PC-3 (cell line): Measurements from ENCODE around the gene NBAS. TPM values are rescaled to one million over a fixed set of nuclear protein-coding genes. Genes with fewer than 3 reads are reported as not detected.
"Not testable (repeated sequence)": the region's sequence is repeated elsewhere in the genome, so short reads cannot be mapped to it uniquely, and the experiment has no call there.

Experiments
- ATAC-seq: fragments of 200-7000 bp; cut with Tn5 transposase; 2 replicates; pipeline ENCODE4 v1.9.1; 2020; ENCODE audit warnings: mild to moderate bottlenecking, moderate library complexity
- BruUV-seq: library from RNA; stranded (reverse); fragments of 400-500 nt; replicated peaks from 2 replicates; lab custom pipeline; 2021; lab: Mats Ljungman, UMichigan
- CTCF ChIA-PET: fragments of 300-600 bp; sonication (Branson Sonifier 250); formaldehyde crosslinking; loops from one replicate; lab custom pipeline; 2022; ENCODE audit warnings: antibody characterized with exemption; lab: Charles Lee
- POLR2A ChIA-PET: fragments of 300-600 bp; sonication (Branson Sonifier 250); formaldehyde crosslinking; loops from one replicate; lab custom pipeline; 2022; ENCODE audit warnings: antibody characterized with exemption; ENCODE audit not compliant: unreplicated experiment; lab: Charles Lee
- DNase-seq: peaks from one replicate; pipeline ENCODE4 v3.0.0-alpha.2; 2015
- H2AFZ ChIP-seq: fragments of 300-600 bp; sonication (generic); 2 replicates; pipeline ENCODE4 v1.6.0; 2016; ENCODE audit warnings: antibody characterized with exemption, low read length
- H3F3A ChIP-seq: fragments of 300-600 bp; sonication (generic); one replicate; pipeline ENCODE4 v1.6.0; 2017; ENCODE audit warnings: antibody characterized with exemption, low read length, control low read depth, mild to moderate bottlenecking; ENCODE audit not compliant: unreplicated experiment
- H3K27ac ChIP-seq: fragments of 300-600 bp; sonication (generic); 2 replicates; pipeline ENCODE4 v1.5.1; 2016; ENCODE audit warnings: mild to moderate bottlenecking, low read length
- H3K27me3 ChIP-seq: fragments of 300-600 bp; sonication (generic); 2 replicates; pipeline ENCODE4 v1.6.1; 2016; ENCODE audit warnings: low read length, mixed read lengths
- H3K36me3 ChIP-seq: fragments of 300-600 bp; sonication (generic); 2 replicates; pipeline ENCODE4 v1.6.1; 2016; ENCODE audit warnings: low read depth, mixed run types, low read length, mixed read lengths
- H3K4me1 ChIP-seq: fragments of 300-600 bp; sonication (generic); 2 replicates; pipeline ENCODE4 v1.5.1; 2016; ENCODE audit warnings: low read length; ENCODE audit not compliant: insufficient read depth
- H3K4me2 ChIP-seq: fragments of 300-600 bp; sonication (generic); 2 replicates; pipeline ENCODE4 v1.6.0; 2016; ENCODE audit warnings: low read length
- H3K4me3 ChIP-seq: fragments of 300-600 bp; sonication (generic); 2 replicates; pipeline ENCODE4 v1.5.1; 2016; ENCODE audit warnings: mild to moderate bottlenecking, low read length, mixed read lengths
- H3K79me2 ChIP-seq: fragments of 300-600 bp; sonication (generic); 2 replicates; pipeline ENCODE4 v1.6.1; 2017; ENCODE audit warnings: low read length, mixed read lengths
- H3K9ac ChIP-seq: fragments of 300-600 bp; sonication (generic); 2 replicates; pipeline ENCODE4 v1.6.0; 2016; ENCODE audit warnings: mild to moderate bottlenecking, low read length
- H3K9me2 ChIP-seq: fragments of 300-600 bp; sonication (generic); replicated peaks from 2 replicates; pipeline ENCODE4 v1.6.1; 2016; ENCODE audit warnings: mixed run types, low read length, mixed read lengths
- H3K9me3 ChIP-seq: fragments of 300-600 bp; sonication (generic); 2 replicates; pipeline ENCODE4 v1.6.1; 2016; ENCODE audit warnings: low read length, mixed read lengths
- H4K20me1 ChIP-seq: fragments of 300-600 bp; sonication (generic); 2 replicates; pipeline ENCODE4 v1.6.1; 2016; ENCODE audit warnings: low read length, mixed read lengths
- EZH2 ChIP-seq: fragments of 300-600 bp; sonication (generic); IDR thresholded peaks from one replicate; pipeline ENCODE4 v1.6.1; 2017; ENCODE audit warnings: antibody characterized with exemption, mild to moderate bottlenecking, low read length; ENCODE audit not compliant: unreplicated experiment
- EZH2phosphoT487 ChIP-seq: fragments of 300-600 bp; sonication (generic); IDR thresholded peaks from 2 replicates; pipeline ENCODE4 v1.6.1; 2018; ENCODE audit warnings: mild to moderate bottlenecking, antibody characterized with exemption, low read length, borderline replicate concordance
- intact Hi-C: fragments of 100-400 bp; cut with micrococcal nuclease; formaldehyde crosslinking; loops from 2 replicates; pipeline ENCODE4 v1.9.0; 2023
- total RNA-seq: library from RNA; depleted of rRNA; stranded (reverse); fragments of >200 nt; gene quantifications from 2 replicates; pipeline ENCODE4 v1.2.3, GENCODE V29; 2014
- TF ChIP-seq, protein P1 (sequence below): fragments of 300-600 bp; sonication (generic); conservative IDR thresholded peaks from 2 replicates; pipeline ENCODE4 v1.5.1; 2017; ENCODE audit warnings: antibody characterized with exemption, low read depth, mild to moderate bottlenecking, low read length

NBAS gene
- total RNA-seq, 1 experiment from 2014 or later = 37.2 TPM

DNA sequence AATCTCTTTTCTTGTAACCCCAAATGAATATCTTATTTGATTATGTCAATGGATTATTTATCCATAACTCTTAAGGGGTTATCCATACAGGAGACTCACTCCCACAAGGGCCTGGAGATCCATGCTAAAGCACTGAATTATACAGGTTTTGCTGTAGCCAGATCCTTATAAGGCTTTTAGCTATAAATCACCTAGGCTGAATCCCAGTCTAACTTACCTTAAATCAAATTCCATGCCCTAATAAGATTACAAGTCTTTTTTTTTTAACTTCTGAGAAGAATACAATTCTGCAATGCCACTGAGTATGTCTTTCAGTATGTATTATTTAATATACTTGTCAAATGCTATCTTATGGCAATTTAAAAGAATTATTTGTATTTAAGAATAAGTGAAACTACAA lies 340.5 kb downstream of the NBAS start:
- no peaks in the 10 kb centered on the region for H3K9me2 ChIP-seq
- no peaks in the 10 kb centered on the region for H3K4me1 ChIP-seq
- no peak overlapping the region for H3K4me2 ChIP-seq
- no peak overlapping the region for H3K9ac ChIP-seq
- no peaks in the 10 kb centered on the region for H4K20me1 ChIP-seq
- ATAC-seq (no peak), DNase-seq (no peak)
- H3F3A ChIP-seq = no peaks in the 10 kb centered on the region
- intact Hi-C loops = no loop called here
- H3K9me3 ChIP-seq = no peaks in the 10 kb centered on the region
- no peak overlapping the region for H3K27ac ChIP-seq
- no peak overlapping the region for H2AFZ ChIP-seq
- H3K27me3 ChIP-seq = no peaks in the 10 kb centered on the region
- no peak overlapping the region for H3K4me3 ChIP-seq
- TF ChIP-seq EZH2 (no peak), EZH2phosphoT487 (no peak)
- TF ChIP-seq, protein P1, sequence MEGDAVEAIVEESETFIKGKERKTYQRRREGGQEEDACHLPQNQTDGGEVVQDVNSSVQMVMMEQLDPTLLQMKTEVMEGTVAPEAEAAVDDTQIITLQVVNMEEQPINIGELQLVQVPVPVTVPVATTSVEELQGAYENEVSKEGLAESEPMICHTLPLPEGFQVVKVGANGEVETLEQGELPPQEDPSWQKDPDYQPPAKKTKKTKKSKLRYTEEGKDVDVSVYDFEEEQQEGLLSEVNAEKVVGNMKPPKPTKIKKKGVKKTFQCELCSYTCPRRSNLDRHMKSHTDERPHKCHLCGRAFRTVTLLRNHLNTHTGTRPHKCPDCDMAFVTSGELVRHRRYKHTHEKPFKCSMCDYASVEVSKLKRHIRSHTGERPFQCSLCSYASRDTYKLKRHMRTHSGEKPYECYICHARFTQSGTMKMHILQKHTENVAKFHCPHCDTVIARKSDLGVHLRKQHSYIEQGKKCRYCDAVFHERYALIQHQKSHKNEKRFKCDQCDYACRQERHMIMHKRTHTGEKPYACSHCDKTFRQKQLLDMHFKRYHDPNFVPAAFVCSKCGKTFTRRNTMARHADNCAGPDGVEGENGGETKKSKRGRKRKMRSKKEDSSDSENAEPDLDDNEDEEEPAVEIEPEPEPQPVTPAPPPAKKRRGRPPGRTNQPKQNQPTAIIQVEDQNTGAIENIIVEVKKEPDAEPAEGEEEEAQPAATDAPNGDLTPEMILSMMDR = no peak
- no TSS peak for BruUV-seq
- H3K36me3 ChIP-seq = no peaks in the 10 kb centered on the region
- no peaks in the 10 kb centered on the region for H3K79me2 ChIP-seq
- ChIA-PET CTCF (no interaction called here), POLR2A (no interaction called here)

DNA sequence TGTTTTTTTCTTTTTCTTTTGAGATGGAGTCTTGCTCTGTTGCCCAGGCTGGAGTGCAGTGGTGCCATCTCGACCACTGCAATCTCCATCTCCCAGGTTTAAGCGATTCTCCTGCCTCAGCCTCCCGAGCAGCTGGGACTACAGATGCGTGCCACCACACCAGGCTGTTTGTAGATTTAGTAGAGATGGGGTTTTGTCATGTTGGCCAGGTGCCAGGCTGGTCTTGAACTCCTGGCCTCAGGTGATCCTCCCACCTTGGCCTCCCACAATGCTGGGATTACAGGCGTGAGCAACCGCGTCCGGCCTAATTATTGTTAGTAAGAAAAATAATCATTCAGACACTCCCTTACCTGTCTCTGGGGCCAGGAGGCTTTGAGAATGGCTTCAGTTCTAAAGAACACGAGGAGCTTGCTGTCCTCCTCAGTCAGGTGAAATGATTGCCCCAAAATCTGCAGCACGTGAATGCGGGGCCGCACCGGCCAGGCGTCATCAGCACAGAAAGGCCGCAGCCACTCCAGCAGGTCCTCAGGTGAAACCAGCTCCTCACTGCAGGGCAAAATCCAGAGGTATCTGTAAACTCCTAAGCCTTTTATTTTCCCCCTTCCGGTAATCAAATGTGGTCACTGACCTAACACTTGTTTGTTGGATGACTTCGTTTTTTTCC lies 342.6 kb downstream of the NBAS start:
- Histone ChIP-seq H3K4me1 (no peaks in the 10 kb centered on the region), H2AFZ (no peak overlapping the region), H3F3A (no peaks in the 10 kb centered on the region), H3K79me2 (no peaks in the 10 kb centered on the region), H3K9ac (no peak overlapping the region), H4K20me1 (no peaks in the 10 kb centered on the region), H3K9me3 (no peaks in the 10 kb centered on the region), H3K36me3 (0 out of 2 replicates have a peak, but pooled peaks cover under 1% of the 10 kb centered on the region), H3K27ac (no peak overlapping the region), H3K9me2 (no peaks in the 10 kb centered on the region), H3K4me3 (no peak overlapping the region), H3K4me2 (no peak overlapping the region), H3K27me3 (no peaks in the 10 kb centered on the region)
- ATAC-seq (no peak), DNase-seq (no peak)
- no TSS peak for BruUV-seq
- ChIA-PET POLR2A (no interaction called here), CTCF (no interaction called here)
- intact Hi-C loops = no loop called here
- no peak for TF ChIP-seq EZH2phosphoT487
- TF ChIP-seq, protein P1 = no peak
- no peak for TF ChIP-seq EZH2

DNA sequence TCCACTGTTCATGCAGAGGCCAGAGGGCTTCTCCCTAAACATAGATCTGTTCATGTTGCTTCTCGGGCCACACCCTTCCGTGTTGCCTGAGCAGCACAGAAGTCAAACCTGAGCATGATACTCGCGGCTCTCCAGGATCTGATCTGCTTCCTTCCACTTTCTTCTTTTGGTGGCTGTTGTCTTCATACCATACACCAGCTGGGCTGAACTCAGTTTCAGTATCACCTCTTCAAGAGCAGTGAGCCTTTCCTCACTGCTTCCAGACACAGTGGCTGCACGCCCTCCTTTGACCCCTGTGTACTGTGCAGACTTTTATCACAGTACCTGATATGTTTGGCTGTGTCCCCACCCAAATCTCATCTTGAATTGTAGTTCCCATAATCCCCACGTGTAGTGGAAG lies 348.9 kb downstream of the NBAS start:
- DNase-seq (no peak), ATAC-seq (no peak)
- Histone ChIP-seq H3K27ac (no peak overlapping the region), H3K9ac (no peak overlapping the region), H3K4me3 (no peak overlapping the region), H3K27me3 (no peaks in the 10 kb centered on the region), H3K79me2 (no peaks in the 10 kb centered on the region), H3K9me2 (no peaks in the 10 kb centered on the region), H3F3A (no peaks in the 10 kb centered on the region), H3K36me3 (peaks cover 8% of the 10 kb centered on the region; the same call in 1 of the 2 replicates), H3K4me2 (no peak overlapping the region), H3K9me3 (no peaks in the 10 kb centered on the region), H3K4me1 (no peaks in the 10 kb centered on the region), H2AFZ (no peak overlapping the region), H4K20me1 (no peaks in the 10 kb centered on the region)
- no TSS peak for BruUV-seq
- POLR2A ChIA-PET = no interaction called here
- CTCF ChIA-PET = no interaction called here
- no peak for TF ChIP-seq EZH2phosphoT487
- TF ChIP-seq, protein P1 = no peak
- TF ChIP-seq EZH2 = no peak
- intact Hi-C loops = no loop called here

DNA sequence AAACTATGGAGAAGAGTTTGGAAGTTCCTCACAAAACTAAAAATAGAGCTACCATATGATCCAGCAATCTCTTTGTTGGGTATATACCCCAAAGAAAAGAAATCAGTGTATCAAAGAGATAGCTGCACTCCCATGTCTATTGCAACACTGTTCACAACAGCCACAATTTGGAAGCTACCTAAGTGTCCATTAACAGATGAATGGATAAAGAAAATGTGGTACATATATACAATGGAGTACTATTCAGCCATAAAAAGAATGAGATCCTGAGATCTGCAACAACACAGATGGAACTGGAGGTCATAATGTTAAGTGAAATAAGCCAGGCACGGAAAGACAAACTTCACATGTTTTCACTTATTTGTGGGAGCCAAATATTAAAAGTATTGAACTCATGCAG lies 350.6 kb downstream of the NBAS start:
- H3K9ac ChIP-seq, H4K20me1 ChIP-seq, H3F3A ChIP-seq, H3K27me3 ChIP-seq, H3K27ac ChIP-seq, H3K79me2 ChIP-seq, ATAC-seq, H3K9me2 ChIP-seq, H3K36me3 ChIP-seq, POLR2A ChIA-PET, H3K9me3 ChIP-seq, H2AFZ ChIP-seq, DNase-seq, intact Hi-C loops, H3K4me3 ChIP-seq, CTCF ChIA-PET, H3K4me1 ChIP-seq, H3K4me2 ChIP-seq, BruUV-seq: not testable (repeated sequence)
